HepG2 (cell line): Measurements from ENCODE around the gene NDUFB3. TPM values are rescaled to one million over a fixed set of nuclear protein-coding genes. Genes with fewer than 3 reads are reported as not detected.

ENCODE experiments used
- CENPBD1 ChIP-seq: sonication (generic); formaldehyde crosslinking; IDR thresholded peaks from 2 replicates; pipeline ENCODE4 v1.8.0; 2022; ENCODE audit warnings: missing genetic modification reagents, low read depth, mild to moderate bottlenecking, borderline replicate concordance
- FOXA3 ChIP-seq: IDR thresholded peaks from 2 replicates; pipeline ENCODE4 v1.6.1; 2016; ENCODE audit warnings: missing genetic modification reagents, missing compliant biosample characterization
- GATAD2A ChIP-seq: IDR thresholded peaks from 2 replicates; pipeline ENCODE4 v1.6.1; 2016
- IKZF4 ChIP-seq: sonication (generic); formaldehyde crosslinking; IDR thresholded peaks from 2 replicates; pipeline ENCODE4 v1.5.1; 2020; ENCODE audit warnings: borderline replicate concordance, mild to moderate bottlenecking, low read depth, missing genetic modification reagents; ENCODE audit errors: not compliant biosample characterization
- JUN ChIP-seq: sonication (generic); formaldehyde crosslinking; IDR thresholded peaks from 2 replicates; pipeline ENCODE4 v1.4.0; 2020; ENCODE audit warnings: mild to moderate bottlenecking, missing genetic modification reagents
- KDM1A ChIP-seq: IDR thresholded peaks from 2 replicates; pipeline ENCODE4 v1.6.1; 2016; ENCODE audit warnings: missing compliant biosample characterization
- MYPOP ChIP-seq: sonication (generic); formaldehyde crosslinking; IDR thresholded peaks from 2 replicates; pipeline ENCODE4 v1.8.1; 2023; ENCODE audit warnings: mild to moderate bottlenecking, moderate library complexity, missing genetic modification reagents
- RFXANK ChIP-seq: IDR thresholded peaks from 2 replicates; pipeline ENCODE4 v1.6.1; 2016
- SKI ChIP-seq: fragments of 450-650 bp; IDR thresholded peaks from one replicate; pipeline ENCODE4 v1.6.1; 2018; ENCODE audit warnings: mild to moderate bottlenecking; ENCODE audit not compliant: partially characterized antibody
- SMYD3 ChIP-seq: sonication (generic); formaldehyde crosslinking; IDR thresholded peaks from 2 replicates; pipeline ENCODE4 v1.8.1; 2023; ENCODE audit warnings: mild to moderate bottlenecking, missing genetic modification reagents
- SPEN ChIP-seq: sonication (generic); formaldehyde crosslinking; IDR thresholded peaks from 2 replicates; pipeline ENCODE4 v1.5.1; 2020; ENCODE audit warnings: low read depth, mild to moderate bottlenecking, missing genetic modification reagents
- SRY ChIP-seq: sonication (generic); formaldehyde crosslinking; IDR thresholded peaks from 2 replicates; pipeline ENCODE4 v1.8.0; 2022; ENCODE audit warnings: mild to moderate bottlenecking, missing genetic modification reagents
- TCF7L2 ChIP-seq: IDR thresholded peaks from 2 replicates; pipeline ENCODE4 v1.6.1; 2011; ENCODE audit warnings: mild to moderate bottlenecking, low read depth, low read length, moderate library complexity
- XRCC5 ChIP-seq: fragments of 200-400 bp; formaldehyde crosslinking; optimal IDR thresholded peaks from 2 replicates; pipeline ENCODE3; 2017; ENCODE audit warnings: mild to moderate bottlenecking, low read length
- ZFP90 ChIP-seq: sonication (generic); formaldehyde crosslinking; IDR thresholded peaks from 2 replicates; pipeline ENCODE4 v1.8.0; 2022; ENCODE audit warnings: missing genetic modification reagents, mild to moderate bottlenecking, inconsistent platforms, borderline replicate concordance
- ZNF382 ChIP-seq: sonication (generic); formaldehyde crosslinking; IDR thresholded peaks from 2 replicates; pipeline ENCODE4 v1.5.0; 2020; ENCODE audit warnings: missing genetic modification reagents, mild to moderate bottlenecking, borderline replicate concordance
- ZNF430 ChIP-seq: sonication (generic); formaldehyde crosslinking; IDR thresholded peaks from 2 replicates; pipeline ENCODE4 v1.9.0; 2021; ENCODE audit warnings: mild to moderate bottlenecking, missing genetic modification reagents
- ZNF441 ChIP-seq: sonication (generic); formaldehyde crosslinking; IDR thresholded peaks from 2 replicates; pipeline ENCODE4 v1.7.0; 2021; ENCODE audit warnings: missing genetic modification reagents, borderline replicate concordance
- ZNF513 ChIP-seq: sonication (generic); formaldehyde crosslinking; conservative IDR thresholded peaks from 2 replicates; pipeline ENCODE4 v1.5.0; 2020; ENCODE audit warnings: missing genetic modification reagents
- ZNF646 ChIP-seq: sonication (generic); formaldehyde crosslinking; IDR thresholded peaks from 2 replicates; pipeline ENCODE4 v1.9.0; 2021; ENCODE audit warnings: mild to moderate bottlenecking, missing genetic modification reagents
- ZNF75D ChIP-seq: sonication (generic); formaldehyde crosslinking; IDR thresholded peaks from 2 replicates; pipeline ENCODE4 v1.8.1; 2023; ENCODE audit warnings: missing genetic modification reagents, mild to moderate bottlenecking, borderline replicate concordance
- polyA plus RNA-seq, 8 experiments: library from polyadenylated mRNA; depleted of rRNA in 3 of 8; stranded (reverse) in 7 of 8; unstranded in 1 of 8; fragments of >200 nt; fragmentation: Illumina TruSeq in 4 of 8; extraction: Trizol in 4 of 8; gene quantifications; 2 replicates each; pipeline versions ENCODE4 v1.2.1 to v1.2.3, GENCODE V29; 2011 to 2016; ENCODE audit warnings: low read depth in 4 of 8, missing spikeins in 1 of 8, mixed read lengths in 1 of 8; ENCODE audit not compliant: insufficient read depth in 1 of 8
- total RNA-seq, 5 experiments: library from RNA; depleted of rRNA; stranded (reverse); fragments of >200 nt; fragmentation: Illumina TruSeq; extraction: Trizol; gene quantifications; 2 replicates each; pipeline ENCODE4 v1.2.3, GENCODE V29; 2016; ENCODE audit warnings: low read depth in 1 of 5

The NDUFB3 gene
- total and polyA plus RNA-seq, 2 of the 13 experiments (the other 11 are each of a cell fraction or from before 2014, with no cell fraction given) = 50.7 to 159 TPM

- TF ChIP-seq ZNF646 (CRISPR knock-in tag) (0 out of 2 replicates have a peak, but pooled peaks have one; percentile 25), ZNF430 (no peak), MYPOP (CRISPR knock-in tag) (no peak), ZNF75D (no peak), IKZF4 (CRISPR knock-in tag) (no peak), RFXANK (CRISPR knock-in tag) (no peak), CENPBD1 (CRISPR knock-in tag) (no peak), ZFP90 (no peak), FOXA3 (CRISPR knock-in tag) (no peak), KDM1A (CRISPR knock-in tag) (0 out of 2 replicates have a peak, but pooled peaks have one; percentile 23), JUN (CRISPR knock-in tag) (no peak; the same call in 1 of the 2 replicates), TCF7L2 (no peak), ZNF382 (CRISPR knock-in tag) (no peak), SKI (no peak), GATAD2A (CRISPR knock-in tag) (peak; percentile 14), SMYD3 (CRISPR knock-in tag) (no peak), SRY (CRISPR knock-in tag) (no peak), ZNF513 (no peak), ZNF441 (CRISPR knock-in tag) (peak; percentile 20; the same call in 1 of the 2 replicates), SPEN (CRISPR knock-in tag) (peak; percentile 6; the same call in 1 of the 2 replicates), XRCC5 (no peak)
Measured at GRCh38 chr2:201116959-201117734, 45.3 kb downstream of the NDUFB3 start (continued).
